GM12801 (cell line): ENCODE data around the gene CTNNAL1.

Source experiments
- TF ChIP-seq, protein P1 (sequence below): IDR thresholded peaks from one replicate; pipeline ENCODE4 v1.5.1; 2011; ENCODE audit warnings: control low read depth; ENCODE audit not compliant: insufficient read length; ENCODE audit errors: extremely low read depth

CTNNAL1 gene

DNA sequence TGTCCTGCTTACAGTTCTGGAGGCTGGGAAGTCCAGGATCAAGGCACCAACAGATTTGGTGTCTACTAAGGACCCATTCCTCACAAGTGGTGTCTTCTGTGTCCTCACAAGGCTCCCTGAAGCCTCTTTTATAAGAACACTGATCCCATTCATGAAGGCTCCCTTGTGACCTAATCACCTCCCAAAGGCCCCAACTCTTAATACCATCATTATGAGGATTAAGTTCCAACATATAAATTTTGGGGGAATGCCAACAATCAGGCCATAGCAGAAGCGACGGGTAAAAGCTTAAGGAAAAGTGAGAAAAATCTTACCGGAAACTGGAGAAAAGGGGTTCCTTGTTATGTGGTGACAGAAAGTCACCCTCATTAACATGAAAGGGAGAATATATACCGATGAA is 11.2 kb downstream of the CTNNAL1 start:
- TF ChIP-seq, protein P1, sequence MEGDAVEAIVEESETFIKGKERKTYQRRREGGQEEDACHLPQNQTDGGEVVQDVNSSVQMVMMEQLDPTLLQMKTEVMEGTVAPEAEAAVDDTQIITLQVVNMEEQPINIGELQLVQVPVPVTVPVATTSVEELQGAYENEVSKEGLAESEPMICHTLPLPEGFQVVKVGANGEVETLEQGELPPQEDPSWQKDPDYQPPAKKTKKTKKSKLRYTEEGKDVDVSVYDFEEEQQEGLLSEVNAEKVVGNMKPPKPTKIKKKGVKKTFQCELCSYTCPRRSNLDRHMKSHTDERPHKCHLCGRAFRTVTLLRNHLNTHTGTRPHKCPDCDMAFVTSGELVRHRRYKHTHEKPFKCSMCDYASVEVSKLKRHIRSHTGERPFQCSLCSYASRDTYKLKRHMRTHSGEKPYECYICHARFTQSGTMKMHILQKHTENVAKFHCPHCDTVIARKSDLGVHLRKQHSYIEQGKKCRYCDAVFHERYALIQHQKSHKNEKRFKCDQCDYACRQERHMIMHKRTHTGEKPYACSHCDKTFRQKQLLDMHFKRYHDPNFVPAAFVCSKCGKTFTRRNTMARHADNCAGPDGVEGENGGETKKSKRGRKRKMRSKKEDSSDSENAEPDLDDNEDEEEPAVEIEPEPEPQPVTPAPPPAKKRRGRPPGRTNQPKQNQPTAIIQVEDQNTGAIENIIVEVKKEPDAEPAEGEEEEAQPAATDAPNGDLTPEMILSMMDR = no peak

DNA sequence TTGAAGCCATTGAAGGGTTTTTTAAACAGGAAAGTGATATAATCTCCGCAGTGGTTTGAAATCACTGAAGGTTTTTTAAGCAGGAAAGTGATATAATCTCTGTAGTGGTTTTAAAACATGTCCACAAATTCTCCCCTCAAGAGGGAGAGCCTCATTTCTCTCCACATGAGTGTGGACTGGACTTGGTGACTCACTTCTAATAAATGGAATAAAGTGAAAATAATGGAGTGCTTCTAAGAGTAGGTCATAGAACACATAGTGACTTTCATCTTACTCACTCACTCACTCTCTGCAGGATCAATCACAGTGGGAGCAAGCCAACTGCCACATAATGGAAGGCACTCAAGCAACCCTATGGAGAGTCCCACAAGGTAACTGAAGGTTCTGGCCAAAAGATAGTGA is 12.0 kb downstream of the CTNNAL1 start:
- TF ChIP-seq, protein P1 = no peak

DNA sequence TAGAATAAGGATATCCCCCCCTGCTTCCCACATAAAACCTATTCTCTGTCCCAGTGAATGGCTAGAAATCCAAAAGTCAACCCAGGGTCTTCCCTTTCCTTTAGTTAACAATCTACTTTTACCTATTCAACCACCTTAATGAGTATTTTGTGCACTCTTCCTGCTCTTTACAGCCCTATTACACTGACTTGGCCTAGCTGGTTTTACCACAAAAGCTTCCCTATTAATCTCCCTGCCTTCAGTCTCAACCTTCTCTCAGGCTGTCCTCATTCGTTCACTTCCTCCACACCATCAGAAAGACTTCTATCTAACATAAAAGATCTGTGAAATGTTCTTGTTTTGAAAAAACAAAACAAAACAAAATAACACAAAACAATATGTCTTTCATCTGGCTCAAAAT is 16.2 kb downstream of the CTNNAL1 start:
- TF ChIP-seq, protein P1 = no peak

DNA sequence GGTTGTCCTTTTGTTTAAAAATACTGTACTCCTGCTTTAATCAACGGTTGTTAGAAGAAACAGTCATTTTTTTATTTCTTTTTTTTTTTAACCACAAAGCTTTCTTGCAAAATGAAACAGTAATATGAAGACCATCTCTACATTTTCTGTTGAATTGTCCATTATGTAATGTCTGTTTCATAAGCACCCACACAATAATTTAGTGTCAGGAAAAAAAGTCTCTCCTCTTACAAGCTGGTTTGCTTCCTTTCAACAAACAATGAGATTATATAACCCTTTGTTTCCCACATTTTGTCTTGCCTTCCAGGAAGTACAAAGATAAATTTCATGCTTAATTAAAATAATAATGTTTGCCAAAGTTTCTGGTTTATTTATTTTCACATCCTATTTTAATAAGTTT is 16.7 kb downstream of the CTNNAL1 start:
- TF ChIP-seq, protein P1 = no peak

DNA sequence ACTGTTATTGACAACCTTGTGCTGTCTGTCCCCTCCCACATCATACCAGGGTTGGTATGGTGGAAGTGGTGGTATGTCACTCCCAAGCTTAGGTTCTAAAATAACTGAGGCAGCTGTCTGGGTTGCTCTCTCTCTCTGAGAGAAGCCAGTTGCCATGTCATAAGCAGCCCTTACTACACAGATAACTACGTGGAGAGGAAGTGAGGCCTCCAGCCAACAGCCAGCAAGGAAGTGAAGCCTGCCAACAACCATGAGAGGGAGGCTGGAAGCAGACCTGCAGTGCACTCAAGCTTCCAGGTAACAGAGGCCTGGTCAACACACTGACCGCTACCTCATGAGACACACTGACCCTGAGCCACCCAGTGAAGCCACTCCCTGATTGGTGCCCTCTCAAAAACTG is 18.6 kb downstream of the CTNNAL1 start:
- TF ChIP-seq, protein P1 = no peak

DNA sequence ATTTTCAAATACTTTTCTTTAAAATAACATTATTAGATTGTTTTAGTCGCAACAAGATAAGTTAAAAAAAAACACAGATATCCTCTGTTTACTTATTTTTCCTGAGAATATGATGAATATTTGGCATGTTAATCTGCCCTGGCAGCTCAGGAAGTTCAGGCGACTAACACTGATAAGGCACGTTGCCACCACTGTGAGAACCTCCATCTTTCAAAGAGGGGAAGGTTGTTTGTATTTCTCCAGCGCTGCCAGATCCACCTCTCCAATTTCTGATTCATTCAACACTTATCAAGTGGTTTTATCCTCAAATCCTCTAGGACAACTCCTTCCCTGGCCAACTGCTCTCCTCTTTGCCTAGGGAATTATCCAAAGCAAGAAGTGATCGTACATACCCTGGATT is 21.8 kb downstream of the CTNNAL1 start:
- TF ChIP-seq, protein P1 = no peak

DNA sequence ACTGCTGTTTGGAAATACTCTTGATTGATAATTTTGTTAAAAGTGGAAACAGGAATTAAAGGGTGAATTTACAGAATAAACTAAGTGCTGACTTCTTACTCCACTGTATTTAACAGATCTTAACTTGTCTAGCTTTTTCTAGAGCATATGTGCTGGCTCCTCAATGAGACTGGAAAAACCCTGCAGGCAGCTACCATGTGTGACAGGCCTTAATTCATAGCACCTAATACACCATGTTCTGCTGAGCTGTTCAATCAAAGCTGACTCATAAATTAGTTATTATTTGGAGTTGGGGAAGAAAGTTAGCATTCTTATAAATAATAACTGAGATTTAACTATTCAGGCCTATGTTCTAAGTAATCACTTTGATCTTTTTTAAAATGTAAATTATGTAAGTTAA is 29.4 kb downstream of the CTNNAL1 start:
- TF ChIP-seq, protein P1 = no peak

DNA sequence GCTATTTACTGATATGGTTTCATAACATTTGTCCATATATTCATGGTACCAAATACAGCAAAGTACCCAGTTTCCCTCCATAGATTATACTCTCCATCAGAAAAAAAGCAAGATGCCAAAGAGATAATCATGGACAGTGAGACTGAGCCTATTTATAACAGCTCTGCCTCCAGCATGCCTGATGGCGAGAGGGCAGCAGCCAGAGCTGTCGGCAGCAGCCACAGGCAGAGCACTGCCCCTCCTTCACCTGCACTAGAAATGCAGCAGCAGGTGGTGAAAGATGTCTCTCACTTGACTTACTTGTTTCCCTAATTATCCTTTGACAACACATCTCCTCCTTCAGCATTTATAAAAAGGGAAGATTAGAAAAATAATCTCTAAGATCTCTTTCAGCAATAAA is 32.4 kb downstream of the CTNNAL1 start:
- TF ChIP-seq, protein P1 = no peak
